ENCODE measurements around the gene BTBD17.

GRCh38 chr17:74359916-74360315 lies 1.8 kb downstream of the BTBD17 start:
- TF ChIP-seq YY1 (IDR thresholded peaks at IDR 0.05; ENCODE audit: low read depth, low read length), result no peak
- TF ChIP-seq CTCF (IDR thresholded peaks at IDR 0.05 in 2 of 3, conservative IDR thresholded peaks at IDR 0.05 in 1 of 3; ENCODE audit: control insufficient read depth in 2 of 3, extremely low read depth in 1 of 3, insufficient read depth in 1 of 3, low read depth in 3 of 3, low read length in 3 of 3), result no peak
- TF ChIP-seq BCLAF1 (IDR thresholded peaks at IDR 0.05), result no peak
- no peak for TF ChIP-seq EZH2 (IDR thresholded peaks at IDR 0.05; ENCODE audit: borderline replicate concordance, control insufficient read depth, low read depth, low read length)
- no peak for TF ChIP-seq FOS (IDR thresholded peaks at IDR 0.05; ENCODE audit: borderline replicate concordance, extremely low read depth, insufficient read length)
- no peak for TF ChIP-seq EP300 (IDR thresholded peaks at IDR 0.05; ENCODE audit: borderline replicate concordance in 1 of 2, control insufficient read depth in 1 of 2, low read depth in 2 of 2, low read length in 2 of 2)
- TF ChIP-seq ZBTB33 (IDR thresholded peaks at IDR 0.05), result no peak
- TF ChIP-seq POLR2A (IDR thresholded peaks at IDR 0.05; ENCODE audit: low read depth, low read length), result no peak
- TF ChIP-seq ESRRA (IDR thresholded peaks at IDR 0.05; ENCODE audit: low read length), result no peak
- no peak for TF ChIP-seq POLR2AphosphoS5 (IDR thresholded peaks at IDR 0.05; ENCODE audit: low read length)
- no peak for TF ChIP-seq REST (IDR thresholded peaks at IDR 0.05; ENCODE audit: low read depth, low read length)

Measured in GM12878 (cell line).